ENCODE data around the gene PARD3.

DNA sequence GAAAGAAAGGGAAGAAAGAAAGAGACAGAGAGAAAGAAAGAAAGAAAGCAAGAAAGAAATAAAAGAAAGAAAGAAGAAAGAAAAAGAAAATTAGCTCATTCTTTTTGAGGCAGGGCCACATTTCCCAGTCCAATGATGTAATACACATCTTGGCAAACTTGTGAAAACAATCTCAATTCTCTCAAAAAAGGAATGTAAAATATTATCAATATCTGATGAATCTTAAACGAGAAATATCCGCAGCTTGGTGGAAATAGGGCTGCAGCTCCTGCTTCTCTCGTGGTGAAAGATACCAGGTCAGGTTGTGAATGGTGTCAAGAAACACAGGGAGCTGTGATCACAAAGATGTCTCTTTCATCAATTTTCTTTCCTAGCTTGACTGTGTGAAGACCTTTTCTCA, 741.0 kb downstream of the PARD3 start:
- TF ChIP-seq, protein P1, sequence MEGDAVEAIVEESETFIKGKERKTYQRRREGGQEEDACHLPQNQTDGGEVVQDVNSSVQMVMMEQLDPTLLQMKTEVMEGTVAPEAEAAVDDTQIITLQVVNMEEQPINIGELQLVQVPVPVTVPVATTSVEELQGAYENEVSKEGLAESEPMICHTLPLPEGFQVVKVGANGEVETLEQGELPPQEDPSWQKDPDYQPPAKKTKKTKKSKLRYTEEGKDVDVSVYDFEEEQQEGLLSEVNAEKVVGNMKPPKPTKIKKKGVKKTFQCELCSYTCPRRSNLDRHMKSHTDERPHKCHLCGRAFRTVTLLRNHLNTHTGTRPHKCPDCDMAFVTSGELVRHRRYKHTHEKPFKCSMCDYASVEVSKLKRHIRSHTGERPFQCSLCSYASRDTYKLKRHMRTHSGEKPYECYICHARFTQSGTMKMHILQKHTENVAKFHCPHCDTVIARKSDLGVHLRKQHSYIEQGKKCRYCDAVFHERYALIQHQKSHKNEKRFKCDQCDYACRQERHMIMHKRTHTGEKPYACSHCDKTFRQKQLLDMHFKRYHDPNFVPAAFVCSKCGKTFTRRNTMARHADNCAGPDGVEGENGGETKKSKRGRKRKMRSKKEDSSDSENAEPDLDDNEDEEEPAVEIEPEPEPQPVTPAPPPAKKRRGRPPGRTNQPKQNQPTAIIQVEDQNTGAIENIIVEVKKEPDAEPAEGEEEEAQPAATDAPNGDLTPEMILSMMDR (IDR thresholded peaks at IDR 0.05 in 2 of 3, conservative IDR thresholded peaks at IDR 0.05 in 1 of 3; ENCODE audit: borderline replicate concordance in 1 of 3, insufficient read depth in 1 of 3, low read depth in 2 of 3, low read length in 2 of 3), result no peak
- TF ChIP-seq SP1 (IDR thresholded peaks at IDR 0.05; ENCODE audit: low read depth) (no peak), SRF (IDR thresholded peaks at IDR 0.05; ENCODE audit: low read depth) (no peak), ZFX (IDR thresholded peaks at IDR 0.05) (no peak), CEBPB (IDR thresholded peaks at IDR 0.05; ENCODE audit: low read depth) (no peak), EZH2phosphoT487 (IDR thresholded peaks at IDR 0.05; ENCODE audit: borderline replicate concordance) (no peak), POLR2AphosphoS5 (IDR thresholded peaks at IDR 0.05; ENCODE audit: low read depth, low read length) (no peak), EZH2 (IDR thresholded peaks at IDR 0.05) (no peak), POLR2A (IDR thresholded peaks at IDR 0.05; ENCODE audit: borderline replicate concordance, extremely low read depth, insufficient read depth, insufficient read length) (no peak), RAD21 (IDR thresholded peaks at IDR 0.05; ENCODE audit: low read depth) (no peak), JUND (IDR thresholded peaks at IDR 0.05) (no peak)
- TF ChIP-seq, protein P2, sequence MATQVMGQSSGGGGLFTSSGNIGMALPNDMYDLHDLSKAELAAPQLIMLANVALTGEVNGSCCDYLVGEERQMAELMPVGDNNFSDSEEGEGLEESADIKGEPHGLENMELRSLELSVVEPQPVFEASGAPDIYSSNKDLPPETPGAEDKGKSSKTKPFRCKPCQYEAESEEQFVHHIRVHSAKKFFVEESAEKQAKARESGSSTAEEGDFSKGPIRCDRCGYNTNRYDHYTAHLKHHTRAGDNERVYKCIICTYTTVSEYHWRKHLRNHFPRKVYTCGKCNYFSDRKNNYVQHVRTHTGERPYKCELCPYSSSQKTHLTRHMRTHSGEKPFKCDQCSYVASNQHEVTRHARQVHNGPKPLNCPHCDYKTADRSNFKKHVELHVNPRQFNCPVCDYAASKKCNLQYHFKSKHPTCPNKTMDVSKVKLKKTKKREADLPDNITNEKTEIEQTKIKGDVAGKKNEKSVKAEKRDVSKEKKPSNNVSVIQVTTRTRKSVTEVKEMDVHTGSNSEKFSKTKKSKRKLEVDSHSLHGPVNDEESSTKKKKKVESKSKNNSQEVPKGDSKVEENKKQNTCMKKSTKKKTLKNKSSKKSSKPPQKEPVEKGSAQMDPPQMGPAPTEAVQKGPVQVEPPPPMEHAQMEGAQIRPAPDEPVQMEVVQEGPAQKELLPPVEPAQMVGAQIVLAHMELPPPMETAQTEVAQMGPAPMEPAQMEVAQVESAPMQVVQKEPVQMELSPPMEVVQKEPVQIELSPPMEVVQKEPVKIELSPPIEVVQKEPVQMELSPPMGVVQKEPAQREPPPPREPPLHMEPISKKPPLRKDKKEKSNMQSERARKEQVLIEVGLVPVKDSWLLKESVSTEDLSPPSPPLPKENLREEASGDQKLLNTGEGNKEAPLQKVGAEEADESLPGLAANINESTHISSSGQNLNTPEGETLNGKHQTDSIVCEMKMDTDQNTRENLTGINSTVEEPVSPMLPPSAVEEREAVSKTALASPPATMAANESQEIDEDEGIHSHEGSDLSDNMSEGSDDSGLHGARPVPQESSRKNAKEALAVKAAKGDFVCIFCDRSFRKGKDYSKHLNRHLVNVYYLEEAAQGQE (IDR thresholded peaks at IDR 0.05; ENCODE audit: low read depth), result no peak
- TF ChIP-seq, protein P3, sequence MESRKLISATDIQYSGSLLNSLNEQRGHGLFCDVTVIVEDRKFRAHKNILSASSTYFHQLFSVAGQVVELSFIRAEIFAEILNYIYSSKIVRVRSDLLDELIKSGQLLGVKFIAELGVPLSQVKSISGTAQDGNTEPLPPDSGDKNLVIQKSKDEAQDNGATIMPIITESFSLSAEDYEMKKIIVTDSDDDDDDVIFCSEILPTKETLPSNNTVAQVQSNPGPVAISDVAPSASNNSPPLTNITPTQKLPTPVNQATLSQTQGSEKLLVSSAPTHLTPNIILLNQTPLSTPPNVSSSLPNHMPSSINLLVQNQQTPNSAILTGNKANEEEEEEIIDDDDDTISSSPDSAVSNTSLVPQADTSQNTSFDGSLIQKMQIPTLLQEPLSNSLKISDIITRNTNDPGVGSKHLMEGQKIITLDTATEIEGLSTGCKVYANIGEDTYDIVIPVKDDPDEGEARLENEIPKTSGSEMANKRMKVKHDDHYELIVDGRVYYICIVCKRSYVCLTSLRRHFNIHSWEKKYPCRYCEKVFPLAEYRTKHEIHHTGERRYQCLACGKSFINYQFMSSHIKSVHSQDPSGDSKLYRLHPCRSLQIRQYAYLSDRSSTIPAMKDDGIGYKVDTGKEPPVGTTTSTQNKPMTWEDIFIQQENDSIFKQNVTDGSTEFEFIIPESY (IDR thresholded peaks at IDR 0.05; ENCODE audit: extremely low read depth, insufficient replicate concordance, low read length), result no peak
- TF ChIP-seq, protein P4, sequence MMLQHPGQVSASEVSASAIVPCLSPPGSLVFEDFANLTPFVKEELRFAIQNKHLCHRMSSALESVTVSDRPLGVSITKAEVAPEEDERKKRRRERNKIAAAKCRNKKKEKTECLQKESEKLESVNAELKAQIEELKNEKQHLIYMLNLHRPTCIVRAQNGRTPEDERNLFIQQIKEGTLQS (IDR thresholded peaks at IDR 0.05), result no peak

Data from HCT116 (cell line).